ENCODE results near the gene TLCD3B. TPM values are rescaled to one million over a fixed set of nuclear protein-coding genes. Genes with fewer than 3 reads are reported as not detected.

TLCD3B gene
- total and polyA plus RNA-seq, 9 of the 15 experiments (the other 6 are each of a cell fraction or from before 2014, with no cell fraction given): 0.10 to 0.52 (median 0.23) TPM; not detected in 4

DNA sequence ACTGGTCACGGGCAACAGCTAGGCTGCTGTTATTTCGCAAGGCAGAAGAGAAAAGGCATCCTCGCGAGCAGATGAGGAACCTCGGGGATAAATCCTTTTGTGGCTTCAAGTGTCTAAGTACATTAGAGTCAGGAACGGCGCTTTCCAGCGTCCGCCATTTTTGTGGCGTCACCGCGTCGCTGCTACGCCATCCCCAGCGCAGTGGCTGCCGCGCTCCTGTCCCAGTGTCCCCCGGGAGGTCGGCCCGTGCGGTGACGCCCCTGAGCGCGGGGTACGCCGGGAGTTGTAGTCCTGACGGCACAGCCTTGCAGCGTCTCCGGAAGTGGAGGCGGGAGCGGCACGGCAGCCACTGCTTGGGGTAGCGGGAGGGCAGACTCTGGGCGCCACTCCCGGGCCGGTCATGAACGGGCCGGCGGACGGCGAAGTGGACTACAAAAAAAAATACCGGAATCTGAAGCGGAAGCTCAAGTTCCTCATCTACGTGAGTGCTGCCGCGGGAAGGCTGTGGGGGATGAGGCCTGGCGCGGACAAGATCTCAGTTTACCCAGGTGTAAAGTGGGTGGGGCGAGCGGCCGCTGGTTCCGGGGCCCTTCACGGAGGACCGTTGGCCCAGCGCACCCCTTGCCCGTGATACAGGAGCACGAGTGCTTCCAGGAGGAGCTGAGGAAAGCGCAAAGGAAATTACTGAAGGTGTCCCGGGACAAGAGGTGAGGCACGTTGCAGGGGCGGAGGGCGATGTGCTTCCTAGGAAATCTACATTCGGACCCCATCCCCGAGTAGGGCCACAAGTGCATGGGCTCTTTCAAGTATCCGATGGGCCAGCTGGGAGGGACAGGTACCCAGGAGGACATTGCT is 34.9 kb downstream of the TLCD3B start, which contains the start of gene INO80E (continued):
- no peak for TF ChIP-seq PTTG1 (tag; IDR thresholded peaks at IDR 0.05; ENCODE audit: low read depth)
- TF ChIP-seq TOE1 (IDR thresholded peaks at IDR 0.05; ENCODE audit: borderline replicate concordance): no peak
- no peak for TF ChIP-seq TOE1 (CRISPR knock-in tag; IDR thresholded peaks at IDR 0.05; ENCODE audit: borderline replicate concordance, low read depth)
- TF ChIP-seq EP400 (IDR thresholded peaks at IDR 0.05): peak; percentile 93
- no peak for TF ChIP-seq SREBF2 (CRISPR knock-in tag; IDR thresholded peaks at IDR 0.05)
- no peak for TF ChIP-seq DACH1 (IDR thresholded peaks at IDR 0.05; ENCODE audit: partially characterized antibody)
- TF ChIP-seq PRPF4 (IDR thresholded peaks at IDR 0.05; ENCODE audit: insufficient read depth, low read depth, low read length, poor library complexity, severe bottlenecking): no peak
- peak; percentile 53 for TF ChIP-seq GTF2F1 (IDR thresholded peaks at IDR 0.05; ENCODE audit: low read depth, low read length)
- TF ChIP-seq SREBF1 (IDR thresholded peaks at IDR 0.05; ENCODE audit: borderline replicate concordance, low read depth, low read length): no peak
- no peak for TF ChIP-seq KLF10 (CRISPR knock-in tag; IDR thresholded peaks at IDR 0.05)
- TF ChIP-seq ZNF444 (CRISPR knock-in tag; IDR thresholded peaks at IDR 0.05): no peak
- no peak for TF ChIP-seq MEF2A (IDR thresholded peaks at IDR 0.05; ENCODE audit: control insufficient read depth, low read depth, low read length)
- TF ChIP-seq MYNN (IDR thresholded peaks at IDR 0.05): no peak
- no peak for TF ChIP-seq MYNN (CRISPR knock-in tag; IDR thresholded peaks at IDR 0.05)
- TF ChIP-seq SRSF9 (IDR thresholded peaks at IDR 0.05; ENCODE audit: borderline replicate concordance, low read depth, low read length): no peak
- no peak for TF ChIP-seq HSF4 (CRISPR knock-in tag; IDR thresholded peaks at IDR 0.05; ENCODE audit: borderline replicate concordance)
- TF ChIP-seq MAZ (CRISPR knock-in tag; conservative IDR thresholded peaks at IDR 0.05 in 1 of 2, IDR thresholded peaks at IDR 0.05 in 1 of 2): peak; percentile 45 to 84; a peak in 2 of 4 replicates
- no peak for TF ChIP-seq RUNX1 (IDR thresholded peaks at IDR 0.05; ENCODE audit: low read depth)
- TF ChIP-seq, protein P1, sequence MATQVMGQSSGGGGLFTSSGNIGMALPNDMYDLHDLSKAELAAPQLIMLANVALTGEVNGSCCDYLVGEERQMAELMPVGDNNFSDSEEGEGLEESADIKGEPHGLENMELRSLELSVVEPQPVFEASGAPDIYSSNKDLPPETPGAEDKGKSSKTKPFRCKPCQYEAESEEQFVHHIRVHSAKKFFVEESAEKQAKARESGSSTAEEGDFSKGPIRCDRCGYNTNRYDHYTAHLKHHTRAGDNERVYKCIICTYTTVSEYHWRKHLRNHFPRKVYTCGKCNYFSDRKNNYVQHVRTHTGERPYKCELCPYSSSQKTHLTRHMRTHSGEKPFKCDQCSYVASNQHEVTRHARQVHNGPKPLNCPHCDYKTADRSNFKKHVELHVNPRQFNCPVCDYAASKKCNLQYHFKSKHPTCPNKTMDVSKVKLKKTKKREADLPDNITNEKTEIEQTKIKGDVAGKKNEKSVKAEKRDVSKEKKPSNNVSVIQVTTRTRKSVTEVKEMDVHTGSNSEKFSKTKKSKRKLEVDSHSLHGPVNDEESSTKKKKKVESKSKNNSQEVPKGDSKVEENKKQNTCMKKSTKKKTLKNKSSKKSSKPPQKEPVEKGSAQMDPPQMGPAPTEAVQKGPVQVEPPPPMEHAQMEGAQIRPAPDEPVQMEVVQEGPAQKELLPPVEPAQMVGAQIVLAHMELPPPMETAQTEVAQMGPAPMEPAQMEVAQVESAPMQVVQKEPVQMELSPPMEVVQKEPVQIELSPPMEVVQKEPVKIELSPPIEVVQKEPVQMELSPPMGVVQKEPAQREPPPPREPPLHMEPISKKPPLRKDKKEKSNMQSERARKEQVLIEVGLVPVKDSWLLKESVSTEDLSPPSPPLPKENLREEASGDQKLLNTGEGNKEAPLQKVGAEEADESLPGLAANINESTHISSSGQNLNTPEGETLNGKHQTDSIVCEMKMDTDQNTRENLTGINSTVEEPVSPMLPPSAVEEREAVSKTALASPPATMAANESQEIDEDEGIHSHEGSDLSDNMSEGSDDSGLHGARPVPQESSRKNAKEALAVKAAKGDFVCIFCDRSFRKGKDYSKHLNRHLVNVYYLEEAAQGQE (IDR thresholded peaks at IDR 0.05; ENCODE audit: borderline replicate concordance): no peak; the same call in 1 of the 2 replicates
- TF ChIP-seq, protein P1 (CRISPR knock-in tag; IDR thresholded peaks at IDR 0.05; ENCODE audit: low read depth): no peak; the same call in 1 of the 2 replicates
- peak; percentile 76 for TF ChIP-seq TAF7 (tag; IDR thresholded peaks at IDR 0.05)
- no peak for TF ChIP-seq ZNF217 (CRISPR knock-in tag; IDR thresholded peaks at IDR 0.05)
- no peak for TF ChIP-seq ZC3H8 (IDR thresholded peaks at IDR 0.05)

Measured in K562 (cell line).